H9 (cell line): ENCODE data around the gene TAAR8. TPM values are rescaled to one million over a fixed set of nuclear protein-coding genes. Genes with fewer than 3 reads are reported as not detected.

Experiments
- DNase-seq: peaks from one replicate; pipeline ENCODE4 v3.0.0-alpha.2; 2017
- H2AFZ ChIP-seq: one replicate; pipeline ENCODE4 v1.6.1; 2013; ENCODE audit warnings: mild to moderate bottlenecking, low read length, control low read depth, moderate library complexity
- H2AK5ac ChIP-seq: 2 replicates; pipeline ENCODE4 v1.6.1; 2013; ENCODE audit warnings: low read length, control low read depth, mixed read lengths; ENCODE audit not compliant: insufficient read length
- H2BK120ac ChIP-seq: one replicate; pipeline ENCODE4 v1.6.1; 2013; ENCODE audit warnings: low read depth, mild to moderate bottlenecking, low read length, control low read depth, inconsistent platforms; ENCODE audit not compliant: poor library complexity, severe bottlenecking
- H2BK12ac ChIP-seq: 2 replicates; pipeline ENCODE4 v1.6.1; 2013; ENCODE audit warnings: low read length, control low read depth, mixed read lengths, low read depth; ENCODE audit not compliant: insufficient read length
- H2BK15ac ChIP-seq: 2 replicates; pipeline ENCODE4 v1.6.1; 2013; ENCODE audit warnings: low read depth, low read length, control low read depth
- H2BK20ac ChIP-seq: one replicate; pipeline ENCODE4 v1.6.1; 2013; ENCODE audit warnings: low read depth, mild to moderate bottlenecking, low read length, control low read depth, inconsistent platforms; ENCODE audit not compliant: poor library complexity, severe bottlenecking
- H2BK5ac ChIP-seq: 2 replicates; pipeline ENCODE4 v1.6.1; 2013; ENCODE audit warnings: low read length, control low read depth, mixed read lengths; ENCODE audit not compliant: insufficient read length
- H3K14ac ChIP-seq: 2 replicates; pipeline ENCODE4 v1.6.1; 2013; ENCODE audit warnings: low read length, control low read depth; ENCODE audit not compliant: insufficient read depth
- H3K18ac ChIP-seq: 2 replicates; pipeline ENCODE4 v1.6.1; 2013; ENCODE audit warnings: low read depth, mild to moderate bottlenecking, mixed read lengths, low read length, control low read depth; ENCODE audit not compliant: insufficient read length
- H3K23ac ChIP-seq: 2 replicates; pipeline ENCODE4 v1.6.1; 2013; ENCODE audit warnings: low read length, control low read depth, mixed read lengths, low read depth; ENCODE audit not compliant: insufficient read length
- H3K23me2 ChIP-seq: 2 replicates; pipeline ENCODE4 v1.6.1; 2013; ENCODE audit warnings: low read depth, mild to moderate bottlenecking, mixed read lengths, low read length, control low read depth; ENCODE audit not compliant: insufficient read length, poor library complexity, severe bottlenecking
- H3K27ac ChIP-seq: 2 replicates; pipeline ENCODE4 v1.5.1; 2013; ENCODE audit warnings: low read length, control low read depth, mixed read lengths, low read depth; ENCODE audit not compliant: insufficient read length
- H3K27me3 ChIP-seq: 2 replicates; pipeline ENCODE4 v1.6.1; 2013; ENCODE audit warnings: low read length, control low read depth, inconsistent platforms; ENCODE audit not compliant: insufficient read depth
- H3K4ac ChIP-seq: 2 replicates; pipeline ENCODE4 v1.6.1; 2013; ENCODE audit warnings: low read depth, mild to moderate bottlenecking, control low read depth, inconsistent platforms, low read length, moderate library complexity
- H3K4me1 ChIP-seq: 2 replicates; pipeline ENCODE4 v1.6.1; 2013; ENCODE audit warnings: low read length, control low read depth, inconsistent platforms; ENCODE audit not compliant: insufficient read depth
- H3K4me2 ChIP-seq: 2 replicates; pipeline ENCODE4 v1.6.1; 2013; ENCODE audit warnings: low read length, control low read depth, mixed read lengths; ENCODE audit not compliant: insufficient read length, insufficient read depth
- H3K56ac ChIP-seq: 2 replicates; pipeline ENCODE4 v1.6.1; 2013; ENCODE audit warnings: low read depth, mild to moderate bottlenecking, mixed read lengths, low read length, control low read depth; ENCODE audit not compliant: insufficient read length
- H3K79me1 ChIP-seq: 2 replicates; pipeline ENCODE4 v1.6.1; 2013; ENCODE audit warnings: low read depth, mild to moderate bottlenecking, moderate library complexity, low read length, control low read depth, inconsistent platforms; ENCODE audit not compliant: insufficient read depth, poor library complexity, severe bottlenecking
- H3K79me2 ChIP-seq: 2 replicates; pipeline ENCODE4 v1.6.1; 2013; ENCODE audit warnings: low read length, control low read depth, inconsistent platforms; ENCODE audit not compliant: insufficient read depth
- H3K9ac ChIP-seq: 2 replicates; pipeline ENCODE4 v1.6.1; 2013; ENCODE audit warnings: low read length, control low read depth, mixed read lengths; ENCODE audit not compliant: insufficient read length; ENCODE audit errors: extremely low read depth
- H3K9me3 ChIP-seq: one replicate; pipeline ENCODE4 v1.6.1; 2013; ENCODE audit warnings: low read depth, low read length, inconsistent platforms; ENCODE audit not compliant: control insufficient read depth
- H3T11ph ChIP-seq: one replicate; pipeline ENCODE4 v1.6.1; 2013; ENCODE audit warnings: mild to moderate bottlenecking, low read length, control low read depth, inconsistent platforms
- H4K20me1 ChIP-seq: one replicate; pipeline ENCODE4 v1.6.1; 2013; ENCODE audit not compliant: control insufficient read depth, insufficient read length, insufficient read depth
- H4K5ac ChIP-seq: 2 replicates; pipeline ENCODE4 v1.6.1; 2013; ENCODE audit warnings: low read depth, mild to moderate bottlenecking, mixed read lengths, low read length, control low read depth; ENCODE audit not compliant: insufficient read length
- H4K8ac ChIP-seq: replicated peaks from 2 replicates; pipeline ENCODE4 v1.6.1; 2013; ENCODE audit warnings: low read length, control low read depth, mixed read lengths, low read depth; ENCODE audit not compliant: insufficient read length
- H4K91ac ChIP-seq: 2 replicates; pipeline ENCODE4 v1.6.1; 2013; ENCODE audit warnings: low read depth, mild to moderate bottlenecking, moderate library complexity, mixed read lengths, low read length, control low read depth; ENCODE audit not compliant: insufficient read length
- H3K27ac Mint-ChIP-seq, 3 experiments: 2 replicates in 2 of 3; 3 replicates in 1 of 3; pipeline ENCODE4 v1.8.0; 2020 to 2021; ENCODE audit warnings: mixed read lengths in 3 of 3, mild to moderate bottlenecking in 1 of 3, moderate library complexity in 1 of 3
- H3K27me3 Mint-ChIP-seq: 2 replicates; pipeline ENCODE4 v1.8.0; 2021; ENCODE audit warnings: low read depth, mild to moderate bottlenecking, moderate library complexity, mixed read lengths
- H3K36me3 Mint-ChIP-seq, 3 experiments: 2 replicates in 2 of 3; 3 replicates in 1 of 3; pipeline ENCODE4 v1.8.0; 2020 to 2021; ENCODE audit warnings: low read depth in 3 of 3, mixed read lengths in 3 of 3; ENCODE audit not compliant: insufficient read depth in 1 of 3
- H3K4me1 Mint-ChIP-seq, 2 experiments: 2 replicates each; pipeline ENCODE4 v1.8.0; 2020; ENCODE audit warnings: mixed read lengths in 2 of 2
- H3K4me3 Mint-ChIP-seq, 2 experiments: 2 replicates in 1 of 2; 3 replicates in 1 of 2; pipeline ENCODE4 v1.8.0; 2020 to 2021; ENCODE audit warnings: mild to moderate bottlenecking in 2 of 2, mixed read lengths in 2 of 2, moderate library complexity in 1 of 2
- H3K9me3 Mint-ChIP-seq, 2 experiments: 2 replicates in 1 of 2; 3 replicates in 1 of 2; pipeline ENCODE4 v1.8.0; 2020; ENCODE audit warnings: mild to moderate bottlenecking in 2 of 2, mixed read lengths in 2 of 2, moderate library complexity in 1 of 2
- WGBS: extraction: QIAGEN DNeasy Blood & Tissue Kit; methylation state at CpG from one replicate; pipeline ENCODE4 v1.1.7; 2013; ENCODE audit warnings: missing lambda C conversion rate, low lambda C conversion rate, mixed read lengths; ENCODE audit not compliant: insufficient read length; ENCODE audit errors: extremely low coverage; 5-methylcytosine and 5-hydroxymethylcytosine counted together
- total RNA-seq: library from RNA; stranded (reverse); gene quantifications from 2 replicates; pipeline ENCODE4 v1.2.1, GENCODE V29; 2021
- TF ChIP-seq, protein P1 (sequence below): fragments of 200-600 bp; sonication (generic); conservative IDR thresholded peaks from 3 replicates; pipeline ENCODE4 v1.8.0; 2021; ENCODE audit warnings: antibody characterized with exemption, mild to moderate bottlenecking

TAAR8 gene
- total RNA-seq, 1 experiment from 2014 or later, result not detected

DNA sequence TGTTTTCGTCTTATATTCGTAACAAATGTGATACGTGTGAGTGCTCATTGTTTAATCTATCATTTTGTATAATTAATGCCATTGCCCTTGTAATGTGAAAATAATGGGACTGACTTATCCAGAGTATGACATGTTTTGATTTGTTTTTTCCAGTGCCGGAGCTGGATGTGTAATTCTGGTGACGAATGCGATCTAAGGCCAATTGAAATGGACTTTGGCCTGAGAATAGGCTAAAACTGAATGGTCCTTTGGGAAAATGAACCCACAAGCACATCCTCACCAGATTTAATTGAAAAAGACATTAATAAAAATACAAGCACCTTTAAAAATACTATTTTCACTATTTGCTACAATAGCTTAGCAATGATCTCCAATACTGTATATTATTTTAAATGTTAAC lies 43.7 kb downstream of the TAAR8 start:
- Mint-ChIP-seq H3K36me3 (no peaks in the 10 kb centered on the region), H3K27ac (no peak overlapping the region), H3K4me1 (peaks cover 0 to 2% of the 10 kb centered on the region in 2 experiments; a peak in 3 of 4 replicates), H3K4me3 (no peak overlapping the region), H3K27me3 (no peaks in the 10 kb centered on the region), H3K9me3 (no peaks in the 10 kb centered on the region)
- no peak overlapping the region for H3K4me2 ChIP-seq
- no peak overlapping the region for H2BK5ac ChIP-seq
- H4K8ac ChIP-seq, result no peak overlapping the region
- no peak overlapping the region for H3K9ac ChIP-seq
- no peak overlapping the region for H3K18ac ChIP-seq
- no peak overlapping the region for H2AFZ ChIP-seq
- no peak overlapping the region for H3K27ac ChIP-seq
- no peaks in the 10 kb centered on the region for H3K9me3 ChIP-seq
- no peaks in the 10 kb centered on the region for H3K4me1 ChIP-seq
- H4K91ac ChIP-seq, result no peak overlapping the region
- H2BK20ac ChIP-seq, result no peak overlapping the region
- WGBS, result no CpG with 5 or more reads among the region's 6 CpGs
- no peak overlapping the region for H2AK5ac ChIP-seq
- no peaks in the 10 kb centered on the region for H3K79me1 ChIP-seq
- no peak overlapping the region for H2BK15ac ChIP-seq
- no peak for DNase-seq
- no peaks in the 10 kb centered on the region for H3K79me2 ChIP-seq
- H3K23ac ChIP-seq, result no peak overlapping the region
- H2BK120ac ChIP-seq, result no peak overlapping the region
- H3T11ph ChIP-seq, result no peak overlapping the region
- H2BK12ac ChIP-seq, result no peak overlapping the region
- TF ChIP-seq, protein P1, sequence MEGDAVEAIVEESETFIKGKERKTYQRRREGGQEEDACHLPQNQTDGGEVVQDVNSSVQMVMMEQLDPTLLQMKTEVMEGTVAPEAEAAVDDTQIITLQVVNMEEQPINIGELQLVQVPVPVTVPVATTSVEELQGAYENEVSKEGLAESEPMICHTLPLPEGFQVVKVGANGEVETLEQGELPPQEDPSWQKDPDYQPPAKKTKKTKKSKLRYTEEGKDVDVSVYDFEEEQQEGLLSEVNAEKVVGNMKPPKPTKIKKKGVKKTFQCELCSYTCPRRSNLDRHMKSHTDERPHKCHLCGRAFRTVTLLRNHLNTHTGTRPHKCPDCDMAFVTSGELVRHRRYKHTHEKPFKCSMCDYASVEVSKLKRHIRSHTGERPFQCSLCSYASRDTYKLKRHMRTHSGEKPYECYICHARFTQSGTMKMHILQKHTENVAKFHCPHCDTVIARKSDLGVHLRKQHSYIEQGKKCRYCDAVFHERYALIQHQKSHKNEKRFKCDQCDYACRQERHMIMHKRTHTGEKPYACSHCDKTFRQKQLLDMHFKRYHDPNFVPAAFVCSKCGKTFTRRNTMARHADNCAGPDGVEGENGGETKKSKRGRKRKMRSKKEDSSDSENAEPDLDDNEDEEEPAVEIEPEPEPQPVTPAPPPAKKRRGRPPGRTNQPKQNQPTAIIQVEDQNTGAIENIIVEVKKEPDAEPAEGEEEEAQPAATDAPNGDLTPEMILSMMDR, result no peak
- H4K5ac ChIP-seq, result no peak overlapping the region
- H4K20me1 ChIP-seq, result no peaks in the 10 kb centered on the region
- no peaks in the 10 kb centered on the region for H3K27me3 ChIP-seq
- no peak overlapping the region for H3K14ac ChIP-seq
- H3K56ac ChIP-seq, result no peak overlapping the region
- H3K4ac ChIP-seq, result no peak overlapping the region
- H3K23me2 ChIP-seq, result no peaks in the 10 kb centered on the region
